ENCODE results near the gene SERPINC1. TPM values are rescaled to one million over a fixed set of nuclear protein-coding genes. Genes with fewer than 3 reads are reported as not detected.
"Not testable (repeated sequence)": the region's sequence is repeated elsewhere in the genome, so short reads cannot be mapped to it uniquely, and the experiment has no call there.

Gene SERPINC1
- total RNA-seq, 4 donors from 2014 or later = 1.1 TPM; not detected in 3

DNA sequence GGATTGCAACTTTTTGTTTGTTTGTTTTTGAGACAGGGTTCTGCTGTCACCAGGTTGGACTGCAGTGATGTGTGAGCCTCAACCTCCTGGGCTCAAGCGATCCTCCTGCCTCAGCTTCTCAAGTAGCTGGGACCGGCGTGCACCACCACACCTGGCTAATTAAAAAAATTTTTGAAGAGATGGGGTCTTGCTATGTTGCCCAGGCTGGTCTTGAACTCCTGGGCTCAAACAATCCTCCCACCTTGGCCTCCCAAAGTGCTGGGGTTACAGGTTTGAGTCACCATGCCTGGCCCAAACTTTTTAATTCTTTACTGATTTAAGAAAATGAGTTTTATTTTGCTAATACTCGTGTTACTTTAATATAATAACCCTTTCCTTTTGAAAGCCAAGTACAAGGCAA lies 31.5 kb upstream of the SERPINC1 start:
- in situ Hi-C loops (cut with MboI; ENCODE audit: low pct_ligation_motif_present in 1 of 4, low pct_unique_long_range_greater_than_20kb in 1 of 4, low sequenced_read_pairs in 3 of 4) (no loop called here), intact Hi-C loops (cut with DNase I; ENCODE audit: low total_unique reads) (no loop called here)
- H3K4me3 ChIP-seq = no peak overlapping the region
- no peaks in the 10 kb centered on the region for H3K27me3 ChIP-seq
- H3K36me3 ChIP-seq = peaks cover 0 to 78% (median 35%) of the 10 kb centered on the region in 4 donors
- no peak for TF ChIP-seq EP300 (IDR thresholded peaks at IDR 0.05; ENCODE audit: low read depth)
- no peak for TF ChIP-seq POLR2A (IDR thresholded peaks at IDR 0.05)
- TF ChIP-seq POLR2AphosphoS5 (IDR thresholded peaks at IDR 0.05) = no peak
- TF ChIP-seq, protein P1, sequence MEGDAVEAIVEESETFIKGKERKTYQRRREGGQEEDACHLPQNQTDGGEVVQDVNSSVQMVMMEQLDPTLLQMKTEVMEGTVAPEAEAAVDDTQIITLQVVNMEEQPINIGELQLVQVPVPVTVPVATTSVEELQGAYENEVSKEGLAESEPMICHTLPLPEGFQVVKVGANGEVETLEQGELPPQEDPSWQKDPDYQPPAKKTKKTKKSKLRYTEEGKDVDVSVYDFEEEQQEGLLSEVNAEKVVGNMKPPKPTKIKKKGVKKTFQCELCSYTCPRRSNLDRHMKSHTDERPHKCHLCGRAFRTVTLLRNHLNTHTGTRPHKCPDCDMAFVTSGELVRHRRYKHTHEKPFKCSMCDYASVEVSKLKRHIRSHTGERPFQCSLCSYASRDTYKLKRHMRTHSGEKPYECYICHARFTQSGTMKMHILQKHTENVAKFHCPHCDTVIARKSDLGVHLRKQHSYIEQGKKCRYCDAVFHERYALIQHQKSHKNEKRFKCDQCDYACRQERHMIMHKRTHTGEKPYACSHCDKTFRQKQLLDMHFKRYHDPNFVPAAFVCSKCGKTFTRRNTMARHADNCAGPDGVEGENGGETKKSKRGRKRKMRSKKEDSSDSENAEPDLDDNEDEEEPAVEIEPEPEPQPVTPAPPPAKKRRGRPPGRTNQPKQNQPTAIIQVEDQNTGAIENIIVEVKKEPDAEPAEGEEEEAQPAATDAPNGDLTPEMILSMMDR (IDR thresholded peaks at IDR 0.05) = no peak
- no peaks in the 10 kb centered on the region for H3K9me3 ChIP-seq
- no peaks in the 10 kb centered on the region for H3K4me1 ChIP-seq
- WGBS, 2 donors (ENCODE audit: low coverage in 1 of 2) = 92 to 94% methylated on average over 1 to 4 of the region's 4 CpGs
- DNase-seq = no peak
- H3K27ac ChIP-seq = no peak overlapping the region

DNA sequence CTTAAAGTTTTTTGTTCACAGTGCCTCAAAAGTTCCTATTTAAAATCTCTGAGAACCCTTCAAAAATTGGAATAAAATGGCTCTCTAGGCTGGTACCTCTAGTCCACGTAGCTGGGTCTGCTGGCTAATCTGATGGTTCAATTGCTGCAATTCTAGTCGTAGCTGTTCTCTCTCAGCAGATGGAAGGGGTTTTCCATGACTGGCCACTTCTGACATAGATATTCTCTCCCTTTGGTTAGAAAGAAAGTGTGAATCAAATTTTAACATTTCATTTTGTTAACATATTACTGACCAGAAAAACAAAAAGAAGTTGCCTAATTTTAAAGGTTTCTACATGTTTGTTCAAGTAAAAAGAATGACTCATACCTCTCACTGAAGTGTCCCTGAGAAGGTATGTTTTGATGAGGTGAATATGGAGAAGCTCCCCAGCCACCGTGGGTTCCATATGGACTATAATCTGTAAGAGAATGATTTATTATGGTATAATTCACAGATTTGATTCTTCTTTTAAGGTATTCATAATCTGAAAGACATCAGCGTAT lies 29.3 kb upstream of the SERPINC1 start:
- intact Hi-C loops (cut with DNase I; ENCODE audit: low total_unique reads) = no loop called here
- WGBS, 2 donors (ENCODE audit: low coverage in 1 of 2) = 71 to 86% methylated on average over 4 of the region's 4 CpGs
- Histone ChIP-seq H3K4me3 (no peak overlapping the region), H3K36me3 (peaks cover 0 to 90% (median 34%) of the 10 kb centered on the region in 4 donors), H3K4me1 (no peaks in the 10 kb centered on the region), H3K27me3 (no peaks in the 10 kb centered on the region), H3K27ac (no peak overlapping the region), H3K9me3 (no peaks in the 10 kb centered on the region)
- in situ Hi-C loops (cut with MboI; ENCODE audit: low pct_ligation_motif_present in 1 of 4, low pct_unique_long_range_greater_than_20kb in 1 of 4, low sequenced_read_pairs in 3 of 4) = no loop called here
- TF ChIP-seq EP300 (IDR thresholded peaks at IDR 0.05; ENCODE audit: low read depth) (no peak), POLR2AphosphoS5 (IDR thresholded peaks at IDR 0.05) (no peak), POLR2A (IDR thresholded peaks at IDR 0.05) (no peak)
- TF ChIP-seq, protein P1 (IDR thresholded peaks at IDR 0.05) = no peak
- no peak for DNase-seq

DNA sequence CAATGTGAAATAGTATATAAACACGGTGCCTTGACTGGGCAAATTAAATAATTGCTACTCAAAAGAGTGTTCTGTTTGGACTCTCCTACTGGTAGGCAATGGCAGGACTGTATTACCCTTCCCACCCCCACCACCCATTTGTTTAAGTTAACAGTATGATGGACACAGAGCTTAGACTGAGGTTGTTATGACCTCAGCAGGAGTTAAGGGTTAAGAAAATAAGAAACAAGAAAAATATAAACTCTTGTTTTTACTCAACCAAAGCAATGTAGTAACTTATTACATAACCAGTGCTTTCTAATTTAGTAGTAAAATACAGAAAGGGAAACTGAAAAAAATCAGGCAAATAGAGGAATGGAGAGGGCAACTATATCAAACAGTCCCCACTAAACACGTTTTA lies 19.9 kb upstream of the SERPINC1 start:
- no peak for DNase-seq
- Histone ChIP-seq H3K9me3 (no peaks in the 10 kb centered on the region), H3K4me3 (no peak overlapping the region), H3K27me3 (no peaks in the 10 kb centered on the region), H3K4me1 (no peaks in the 10 kb centered on the region), H3K27ac (no peak overlapping the region), H3K36me3 (peaks cover 0 to 70% (median 36%) of the 10 kb centered on the region in 4 donors)
- intact Hi-C loops (cut with DNase I; ENCODE audit: low total_unique reads) = no loop called here
- in situ Hi-C loops (cut with MboI; ENCODE audit: low pct_ligation_motif_present in 1 of 4, low pct_unique_long_range_greater_than_20kb in 1 of 4, low sequenced_read_pairs in 3 of 4) = no loop called here
- no peak for TF ChIP-seq EP300 (IDR thresholded peaks at IDR 0.05; ENCODE audit: low read depth)
- TF ChIP-seq POLR2A (IDR thresholded peaks at IDR 0.05) = no peak
- TF ChIP-seq, protein P1 (IDR thresholded peaks at IDR 0.05) = no peak
- TF ChIP-seq POLR2AphosphoS5 (IDR thresholded peaks at IDR 0.05) = no peak
- WGBS, 2 donors (ENCODE audit: low coverage in 1 of 2) = 70 to 71% methylated on average over 2 of the region's 2 CpGs

DNA sequence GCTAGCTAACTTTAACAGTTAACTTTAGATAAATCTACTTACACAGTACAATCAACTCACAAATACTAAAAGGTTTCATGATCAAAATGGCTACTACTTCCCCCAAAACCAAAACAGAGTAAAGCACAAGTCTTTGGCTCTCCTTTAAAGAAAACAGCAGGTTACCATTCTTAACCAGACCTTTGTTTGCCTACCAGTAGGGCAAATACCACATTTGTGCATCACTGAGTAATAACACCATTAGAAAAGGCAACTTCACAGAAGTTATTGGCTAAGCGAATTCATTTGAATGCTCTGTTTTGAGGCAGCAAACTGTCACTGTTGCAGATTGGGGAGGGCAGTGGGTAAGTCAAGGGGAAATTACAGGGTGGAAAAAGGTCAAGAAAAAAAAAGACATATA lies 17.3 kb upstream of the SERPINC1 start:
- no peaks in the 10 kb centered on the region for H3K9me3 ChIP-seq
- no peak overlapping the region for H3K27ac ChIP-seq
- H3K27me3 ChIP-seq = no peaks in the 10 kb centered on the region
- no peak for DNase-seq
- no peaks in the 10 kb centered on the region for H3K4me1 ChIP-seq
- in situ Hi-C loops (cut with MboI; ENCODE audit: low pct_ligation_motif_present in 1 of 4, low pct_unique_long_range_greater_than_20kb in 1 of 4, low sequenced_read_pairs in 3 of 4) = no loop called here
- H3K36me3 ChIP-seq = peaks cover 0 to 48% (median 21%) of the 10 kb centered on the region in 4 donors
- TF ChIP-seq EP300 (IDR thresholded peaks at IDR 0.05; ENCODE audit: low read depth) (no peak), POLR2A (IDR thresholded peaks at IDR 0.05) (no peak), POLR2AphosphoS5 (IDR thresholded peaks at IDR 0.05) (no peak)
- TF ChIP-seq, protein P1 (IDR thresholded peaks at IDR 0.05) = no peak
- H3K4me3 ChIP-seq = no peak overlapping the region
- 91 to 100% methylated on average over 1 of the region's 1 CpG for WGBS, 2 donors (ENCODE audit: low coverage in 1 of 2)
- intact Hi-C loops (cut with DNase I; ENCODE audit: low total_unique reads) = no loop called here

DNA sequence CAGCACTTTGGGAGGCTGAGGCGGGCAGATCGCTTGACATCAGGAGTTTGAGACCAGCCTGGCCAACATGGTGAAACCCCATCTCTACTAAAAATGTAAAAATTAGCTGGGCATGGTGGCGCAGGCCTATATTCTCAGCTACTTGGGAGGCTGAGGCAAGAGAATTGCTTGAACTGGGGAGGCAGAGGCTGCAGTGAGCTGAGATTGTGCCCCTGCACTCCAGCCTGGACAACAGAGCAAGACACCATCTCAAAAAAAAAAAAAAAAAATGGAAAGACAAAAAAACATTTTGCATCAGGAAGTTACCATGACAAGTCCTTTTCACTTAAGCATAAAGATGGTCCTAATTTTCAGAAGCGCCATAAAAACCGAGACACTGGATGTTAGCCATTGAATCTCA lies 13.4 kb upstream of the SERPINC1 start:
- in situ Hi-C loops (cut with MboI; ENCODE audit: low pct_ligation_motif_present in 1 of 4, low pct_unique_long_range_greater_than_20kb in 1 of 4, low sequenced_read_pairs in 3 of 4); H3K4me1 ChIP-seq; H3K27ac ChIP-seq; H3K27me3 ChIP-seq; H3K9me3 ChIP-seq; DNase-seq; intact Hi-C loops (cut with DNase I; ENCODE audit: low total_unique reads); H3K4me3 ChIP-seq: not testable (repeated sequence)
- peaks cover 0 to 16% (median 4%) of the 10 kb centered on the region in 4 donors for H3K36me3 ChIP-seq
- WGBS, 2 donors (ENCODE audit: low coverage in 1 of 2) = 96 to 100% methylated on average over 2 to 5 of the region's 5 CpGs

All from transverse colon (tissue), 4 donors.